Activated CD4-positive, alpha-beta T cell treated with anti-CD3 and anti-CD28 coated beads, Interleukin-2, Interleukin-4, amounts not matched to agents 100 ng/mL and 50 ng/mL, durations not matched to agents 16 hours and 8 hours (primary cell): ENCODE results near the gene LRFN3.
"Not testable (repeated sequence)": the region's sequence is repeated elsewhere in the genome, so short reads cannot be mapped to it uniquely, and the experiment has no call there.

Source experiments
- DNase-seq: peaks from one replicate; pipeline ENCODE4 v3.0.0-alpha.2; 2020; ENCODE audit warnings: low spot score

Gene LRFN3

GRCh38 chr19:35939307-35940077 lies 3.3 kb downstream of the LRFN3 start:
- DNase-seq: no peak

DNA sequence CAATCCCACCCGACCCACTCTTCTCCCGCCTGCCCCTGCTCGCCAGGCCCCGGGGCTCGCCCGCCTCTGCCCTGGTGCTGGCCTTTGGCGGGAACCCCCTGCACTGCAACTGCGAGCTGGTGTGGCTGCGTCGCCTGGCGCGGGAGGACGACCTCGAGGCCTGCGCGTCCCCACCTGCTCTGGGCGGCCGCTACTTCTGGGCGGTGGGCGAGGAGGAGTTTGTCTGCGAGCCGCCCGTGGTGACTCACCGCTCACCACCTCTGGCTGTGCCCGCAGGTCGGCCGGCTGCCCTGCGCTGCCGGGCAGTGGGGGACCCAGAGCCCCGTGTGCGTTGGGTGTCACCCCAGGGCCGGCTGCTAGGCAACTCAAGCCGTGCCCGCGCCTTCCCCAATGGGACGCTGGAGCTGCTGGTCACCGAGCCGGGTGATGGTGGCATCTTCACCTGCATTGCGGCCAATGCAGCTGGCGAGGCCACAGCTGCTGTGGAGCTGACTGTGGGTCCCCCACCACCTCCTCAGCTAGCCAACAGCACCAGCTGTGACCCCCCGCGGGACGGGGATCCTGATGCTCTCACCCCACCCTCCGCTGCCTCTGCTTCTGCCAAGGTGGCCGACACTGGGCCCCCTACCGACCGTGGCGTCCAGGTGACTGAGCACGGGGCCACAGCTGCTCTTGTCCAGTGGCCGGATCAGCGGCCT lies 4.1 kb downstream of the LRFN3 start:
- no peak for DNase-seq

DNA sequence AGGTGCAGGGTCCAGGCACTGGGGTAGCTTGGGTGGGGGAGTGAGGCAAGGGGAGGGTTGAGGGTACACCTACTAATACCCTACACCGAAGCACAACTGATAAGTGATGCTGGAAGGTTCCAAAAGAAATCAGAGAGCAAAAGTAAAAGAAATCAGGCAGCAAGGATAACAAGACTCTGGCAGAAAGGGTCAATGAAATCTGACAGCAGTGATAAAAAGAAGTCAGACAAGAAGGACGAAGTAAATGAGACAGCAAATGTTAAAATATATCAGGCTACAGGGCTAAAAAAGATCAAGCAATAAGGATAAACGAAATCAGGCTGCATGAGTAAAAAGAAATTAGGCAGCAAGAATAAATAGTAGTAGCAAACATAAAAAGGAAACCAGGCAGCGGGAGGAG lies 4.7 kb downstream of the LRFN3 start:
- DNase-seq: no peak

DNA sequence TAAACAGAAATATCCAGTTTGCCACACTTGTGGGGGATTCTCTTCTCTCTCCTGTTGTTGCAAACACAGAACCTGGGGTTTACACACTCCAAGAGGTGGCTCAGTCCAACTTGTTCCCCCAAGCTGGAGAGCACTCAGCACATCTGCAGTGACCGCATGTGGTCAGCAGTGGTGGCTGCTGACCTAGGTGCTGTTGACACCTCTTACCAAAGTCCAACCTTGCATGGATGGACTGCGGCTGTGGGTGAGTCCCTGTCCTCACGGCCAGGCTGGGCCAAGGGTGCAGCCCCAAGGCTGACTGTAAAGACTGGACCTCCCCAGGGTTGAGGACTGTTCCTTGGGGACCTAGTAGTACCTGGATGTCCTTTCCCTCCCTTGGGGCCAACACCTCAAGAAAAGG lies 6.1 kb downstream of the LRFN3 start:
- DNase-seq: no peak

DNA sequence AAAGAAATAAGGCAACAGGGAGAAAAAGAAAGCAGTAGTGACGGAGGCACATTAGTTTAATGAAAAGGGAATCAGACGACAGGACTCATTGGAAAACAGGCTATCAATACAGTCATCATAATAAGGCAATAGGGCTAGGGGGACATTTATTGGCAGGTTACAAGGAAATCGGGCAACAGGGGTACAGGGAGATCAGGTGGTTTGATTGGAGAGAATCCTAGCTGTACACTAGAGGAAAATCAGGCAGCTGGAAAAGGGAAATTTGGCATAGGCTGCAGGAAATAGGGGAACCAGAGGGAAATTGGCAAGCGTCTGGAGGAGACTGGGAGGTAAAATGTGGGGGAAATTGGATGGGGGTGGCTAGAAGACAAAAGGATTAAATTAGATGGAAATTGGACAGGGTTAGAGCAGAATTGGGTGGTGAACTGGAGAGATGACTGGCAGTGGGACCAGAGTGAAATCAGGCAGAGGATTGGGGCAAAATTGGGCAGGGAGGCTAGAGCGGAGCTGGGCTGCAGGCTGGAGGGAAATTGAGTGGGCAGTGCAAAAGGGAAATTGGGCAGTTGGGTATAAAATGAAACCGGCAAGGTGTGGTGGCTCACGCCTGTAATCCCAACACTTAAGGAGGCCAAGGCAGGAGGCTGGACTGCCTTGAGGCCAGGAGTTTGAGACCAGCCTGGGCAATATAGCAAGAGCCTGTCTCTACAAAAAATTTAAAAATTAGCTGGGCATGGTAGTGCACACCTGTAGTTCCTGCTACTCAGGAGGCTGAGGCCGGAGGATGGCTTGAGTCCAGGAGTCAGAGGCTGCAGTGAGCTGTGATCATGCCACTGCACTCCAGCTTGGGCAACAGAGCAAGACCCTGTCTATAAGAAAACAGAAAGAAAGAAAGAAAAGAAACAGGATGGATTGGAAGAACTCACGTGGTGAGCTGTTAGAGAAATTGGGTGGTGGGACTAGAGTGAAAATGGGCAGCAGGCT lies 7.4 kb downstream of the LRFN3 start:
- no peak for DNase-seq

DNA sequence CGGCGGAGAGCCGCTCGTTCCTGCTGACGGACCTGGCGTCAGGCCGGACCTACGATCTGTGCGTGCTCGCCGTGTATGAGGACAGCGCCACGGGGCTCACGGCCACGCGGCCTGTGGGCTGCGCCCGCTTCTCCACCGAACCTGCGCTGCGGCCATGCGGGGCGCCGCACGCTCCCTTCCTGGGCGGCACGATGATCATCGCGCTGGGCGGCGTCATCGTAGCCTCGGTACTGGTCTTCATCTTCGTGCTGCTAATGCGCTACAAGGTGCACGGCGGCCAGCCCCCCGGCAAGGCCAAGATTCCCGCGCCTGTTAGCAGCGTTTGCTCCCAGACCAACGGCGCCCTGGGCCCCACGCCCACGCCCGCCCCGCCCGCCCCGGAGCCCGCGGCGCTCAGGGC lies 8.4 kb downstream of the LRFN3 start:
- DNase-seq: no peak

GRCh38 chr19:35945121-35945790 lies 9.1 kb downstream of the LRFN3 start:
- no peak for DNase-seq

- no peak for DNase-seq
Observed at GRCh38 chr19:35946203-35946602, 10.0 kb downstream of the LRFN3 start.

DNA sequence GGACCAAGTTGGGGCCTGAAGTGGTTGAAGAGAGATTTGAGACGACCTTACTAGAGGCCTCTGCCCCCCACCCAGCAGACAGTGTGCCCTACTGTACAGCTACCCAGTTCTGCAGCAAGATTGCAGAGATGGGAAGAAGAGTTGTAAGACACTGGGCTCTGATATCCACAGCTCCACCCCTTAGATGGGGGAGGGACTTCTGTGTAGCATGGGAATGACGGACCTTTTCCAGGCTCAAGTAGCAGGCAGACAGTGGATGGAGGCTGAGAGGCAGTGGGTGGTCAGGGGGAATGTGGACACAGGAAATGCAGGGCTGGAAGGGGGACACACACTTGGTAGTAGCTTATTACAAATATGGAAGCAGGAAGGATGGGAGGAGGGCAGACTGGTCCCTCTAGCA lies 13.0 kb downstream of the LRFN3 start:
- DNase-seq: no peak

GRCh38 chr19:35955881-35956634 lies 19.9 kb downstream of the LRFN3 start:
- DNase-seq: no peak

DNA sequence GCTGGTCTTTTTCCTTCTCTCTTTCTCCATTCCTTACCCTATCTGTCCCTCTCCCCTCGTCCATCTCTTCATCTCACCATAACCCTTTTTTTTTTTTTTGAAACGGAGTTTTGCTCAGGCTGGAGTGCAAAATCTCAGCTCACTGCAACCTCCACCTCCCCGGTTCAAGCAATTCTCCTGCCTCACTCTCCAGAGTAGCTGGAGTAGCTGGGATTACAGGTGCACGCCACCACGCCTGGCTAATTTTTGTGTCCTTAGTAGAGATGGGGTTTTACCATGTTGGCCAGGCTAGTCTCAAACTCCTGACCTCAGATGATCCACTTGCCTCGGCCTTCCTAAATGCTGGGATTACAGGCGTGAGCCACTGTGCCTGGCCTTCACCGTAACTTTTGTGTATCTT lies 21.2 kb downstream of the LRFN3 start:
- not testable (repeated sequence) for DNase-seq

DNA sequence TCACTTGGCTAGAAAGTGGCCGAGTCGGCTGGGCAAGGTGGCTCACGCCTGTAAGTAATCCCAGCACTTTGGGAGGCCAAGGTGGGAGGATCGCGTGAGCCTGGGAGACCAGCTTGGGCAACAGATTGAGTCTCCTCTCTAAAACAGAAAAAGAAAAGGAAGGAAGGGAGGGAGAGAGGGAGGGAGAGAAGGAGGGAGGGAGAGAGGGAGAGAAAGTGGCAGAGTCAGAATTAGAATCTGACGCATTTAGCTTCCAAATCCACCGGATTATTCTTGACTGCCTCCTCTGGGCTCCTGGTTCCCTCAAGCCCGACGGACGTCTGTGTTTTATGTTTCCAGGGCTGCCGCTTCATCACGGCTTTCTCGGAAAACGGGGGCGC lies 22.5 kb downstream of the LRFN3 start:
- no peak for DNase-seq

GRCh38 chr19:35959040-35959967 lies 23.1 kb downstream of the LRFN3 start:
- peak; percentile 39 for DNase-seq

- DNase-seq: no peak
Observed at GRCh38 chr19:35959968-35960320, 23.8 kb downstream of the LRFN3 start.

DNA sequence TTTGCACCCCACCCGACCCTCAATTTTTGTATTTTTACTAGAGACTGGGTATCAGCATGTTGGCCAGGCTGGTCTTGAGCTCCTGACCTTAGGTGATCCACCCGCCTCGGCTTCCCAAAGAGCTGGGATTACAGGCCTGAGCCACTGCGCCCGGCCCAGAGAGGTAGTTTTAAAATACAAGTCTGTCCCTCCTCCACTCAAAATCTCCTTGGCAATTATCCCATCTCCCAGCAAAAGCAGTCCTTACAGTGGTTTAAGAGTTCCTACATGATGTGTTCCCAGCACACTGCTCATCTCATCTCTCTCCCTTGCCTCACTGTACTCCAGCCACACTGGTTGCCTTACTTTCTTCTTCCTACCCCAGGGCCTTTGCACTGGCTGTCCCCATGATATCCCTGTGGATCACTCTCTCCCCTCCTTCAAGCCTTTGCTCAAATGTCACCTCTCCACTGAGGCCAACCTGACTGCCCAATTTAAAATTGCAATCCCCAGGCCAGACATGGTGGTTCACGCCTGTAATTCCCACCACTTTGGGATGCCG lies 24.3 kb downstream of the LRFN3 start:
- DNase-seq: no peak

GRCh38 chr19:35963514-35963913 lies 27.3 kb downstream of the LRFN3 start:
- DNase-seq: peak; percentile 17

GRCh38 chr19:35966771-35967170 lies 30.6 kb downstream of the LRFN3 start:
- DNase-seq: no peak

GRCh38 chr19:35973487-35973886 lies 37.3 kb downstream of the LRFN3 start:
- DNase-seq: no peak

GRCh38 chr19:35975608-35976214 lies 39.5 kb downstream of the LRFN3 start:
- no peak for DNase-seq
